Measurements from ENCODE around the gene TUBGCP3.

Gene TUBGCP3

GRCh38 chr13:112483299-112483698 is 104.7 kb downstream of the TUBGCP3 start:
- peaks cover 26 to 37% of the 10 kb centered on the region in 2 donors for H3K36me3 Mint-ChIP-seq
- no peak overlapping the region for H3K27ac Mint-ChIP-seq
- ATAC-seq (replicated peaks) (no peak), DNase-seq (no peak)
- no peaks in the 10 kb centered on the region for H3K27me3 Mint-ChIP-seq
- H3K9me3 Mint-ChIP-seq = peaks cover 3 to 4% of the 10 kb centered on the region in 2 donors
- H3K4me3 Mint-ChIP-seq = no peak overlapping the region
- no peaks in the 10 kb centered on the region for H3K4me1 Mint-ChIP-seq

GRCh38 chr13:112481458-112481857 is 106.5 kb downstream of the TUBGCP3 start:
- H3K27ac Mint-ChIP-seq = no peak overlapping the region
- H3K9me3 Mint-ChIP-seq = peaks cover 3 to 4% of the 10 kb centered on the region in 2 donors
- H3K36me3 Mint-ChIP-seq = peaks cover 20 to 25% of the 10 kb centered on the region in 2 donors
- DNase-seq (no peak), ATAC-seq (replicated peaks) (no peak)
- no peak overlapping the region for H3K4me3 Mint-ChIP-seq
- H3K27me3 Mint-ChIP-seq = no peaks in the 10 kb centered on the region
- H3K4me1 Mint-ChIP-seq = no peaks in the 10 kb centered on the region

- Mint-ChIP-seq H3K27me3 (no peaks in the 10 kb centered on the region), H3K4me3 (no peak overlapping the region), H3K36me3 (peaks cover 18 to 20% of the 10 kb centered on the region in 2 donors), H3K4me1 (no peaks in the 10 kb centered on the region), H3K9me3 (peaks cover 3 to 4% of the 10 kb centered on the region in 2 donors), H3K27ac (no peak overlapping the region)
- ATAC-seq (replicated peaks) (no peak), DNase-seq (no peak)
These were observed 108.6 kb downstream of the TUBGCP3 start for GRCh38 chr13:112479389-112479788.

GRCh38 chr13:112477070-112477619 is 110.8 kb downstream of the TUBGCP3 start:
- Mint-ChIP-seq H3K4me1 (no peaks in the 10 kb centered on the region), H3K27me3 (no peaks in the 10 kb centered on the region)
- no peak for ATAC-seq (replicated peaks)

GRCh38 chr13:112475889-112476288 is 112.1 kb downstream of the TUBGCP3 start:
- DNase-seq (no peak), ATAC-seq (replicated peaks) (no peak)
- Mint-ChIP-seq H3K4me1 (no peaks in the 10 kb centered on the region), H3K9me3 (peaks cover 6 to 7% of the 10 kb centered on the region in 2 donors), H3K27ac (no peak overlapping the region), H3K4me3 (no peak overlapping the region), H3K27me3 (no peaks in the 10 kb centered on the region), H3K36me3 (peaks cover 19 to 24% of the 10 kb centered on the region in 2 donors)

More at GRCh38 chr13:112477070-112477619, 110.8 kb downstream of the TUBGCP3 start:
- Mint-ChIP-seq H3K9me3 (peaks cover 8 to 11% of the 10 kb centered on the region in 2 donors), H3K4me3 (no peak overlapping the region), H3K36me3 (peaks cover 12 to 21% of the 10 kb centered on the region in 2 donors), H3K27ac (no peak overlapping the region)
- DNase-seq = no peak

GRCh38 chr13:112474869-112475268 is 113.1 kb downstream of the TUBGCP3 start:
- DNase-seq (no peak), ATAC-seq (replicated peaks) (no peak)
- Mint-ChIP-seq H3K36me3 (peaks cover 22 to 29% of the 10 kb centered on the region in 2 donors), H3K9me3 (peaks cover 6 to 7% of the 10 kb centered on the region in 2 donors), H3K27ac (no peak overlapping the region), H3K4me3 (no peak overlapping the region), H3K27me3 (no peaks in the 10 kb centered on the region), H3K4me1 (no peaks in the 10 kb centered on the region)

- Mint-ChIP-seq H3K9me3 (peaks cover 6 to 7% of the 10 kb centered on the region in 2 donors), H3K4me1 (no peaks in the 10 kb centered on the region), H3K27ac (no peak overlapping the region), H3K27me3 (no peaks in the 10 kb centered on the region), H3K36me3 (peaks cover 22 to 32% of the 10 kb centered on the region in 2 donors), H3K4me3 (no peak overlapping the region)
- DNase-seq (no peak), ATAC-seq (replicated peaks) (no peak)
These were observed 114.1 kb downstream of the TUBGCP3 start for GRCh38 chr13:112473818-112474217.

GRCh38 chr13:112469071-112469745 is 118.7 kb downstream of the TUBGCP3 start:
- ATAC-seq (replicated peaks) (no peak), DNase-seq (no peak)
- Mint-ChIP-seq H3K36me3 (peaks cover 18 to 29% of the 10 kb centered on the region in 2 donors), H3K9me3 (peaks cover 6 to 7% of the 10 kb centered on the region in 2 donors), H3K4me3 (no peak overlapping the region), H3K27me3 (no peaks in the 10 kb centered on the region), H3K27ac (no peak overlapping the region), H3K4me1 (no peaks in the 10 kb centered on the region)

- no peak for DNase-seq
- Mint-ChIP-seq H3K27ac (no peak overlapping the region), H3K4me3 (no peak overlapping the region), H3K27me3 (no peaks in the 10 kb centered on the region), H3K36me3 (peaks cover 18 to 33% of the 10 kb centered on the region in 2 donors), H3K4me1 (no peaks in the 10 kb centered on the region), H3K9me3 (peaks cover 7% of the 10 kb centered on the region in 2 donors)
- ATAC-seq (replicated peaks) = no peak
These were observed 119.9 kb downstream of the TUBGCP3 start for GRCh38 chr13:112468069-112468468.

GRCh38 chr13:112467236-112467635 is 120.7 kb downstream of the TUBGCP3 start:
- peaks cover 4 to 6% of the 10 kb centered on the region in 2 donors for H3K9me3 Mint-ChIP-seq
- no peak overlapping the region for H3K4me3 Mint-ChIP-seq
- ATAC-seq (replicated peaks) (no peak), DNase-seq (no peak)
- no peaks in the 10 kb centered on the region for H3K27me3 Mint-ChIP-seq
- peaks cover 14 to 30% of the 10 kb centered on the region in 2 donors for H3K36me3 Mint-ChIP-seq
- H3K4me1 Mint-ChIP-seq = no peaks in the 10 kb centered on the region
- H3K27ac Mint-ChIP-seq = no peak overlapping the region

GRCh38 chr13:112466132-112467058 is 121.6 kb downstream of the TUBGCP3 start:
- Mint-ChIP-seq H3K4me3 (no peak overlapping the region), H3K36me3 (peaks cover 15 to 32% of the 10 kb centered on the region in 2 donors), H3K4me1 (no peaks in the 10 kb centered on the region), H3K27me3 (no peaks in the 10 kb centered on the region), H3K27ac (no peak overlapping the region), H3K9me3 (peaks cover 9 to 10% of the 10 kb centered on the region in 2 donors)
- ATAC-seq (replicated peaks) = no peak
- DNase-seq = no peak

GRCh38 chr13:112465251-112466131 is 122.5 kb downstream of the TUBGCP3 start:
- DNase-seq = no peak
- Mint-ChIP-seq H3K36me3 (peaks cover 11 to 35% of the 10 kb centered on the region in 2 donors), H3K27ac (no peak overlapping the region)

GRCh38 chr13:112464720-112465119 is 123.2 kb downstream of the TUBGCP3 start:
- ATAC-seq (replicated peaks) (no peak), DNase-seq (no peak)
- Mint-ChIP-seq H3K27me3 (no peaks in the 10 kb centered on the region), H3K9me3 (peaks cover 10 to 11% of the 10 kb centered on the region in 2 donors), H3K4me3 (no peak overlapping the region), H3K4me1 (no peaks in the 10 kb centered on the region), H3K36me3 (peaks cover 9 to 34% of the 10 kb centered on the region in 2 donors), H3K27ac (no peak overlapping the region)

More at GRCh38 chr13:112465251-112466131, 122.5 kb downstream of the TUBGCP3 start:
- Mint-ChIP-seq H3K27me3 (no peaks in the 10 kb centered on the region), H3K9me3 (peaks cover 9 to 10% of the 10 kb centered on the region in 2 donors), H3K4me1 (no peaks in the 10 kb centered on the region), H3K4me3 (no peak overlapping the region)
- no peak for ATAC-seq (replicated peaks)

All from stimulated activated naive B cell treated with anti-CD40 and anti-IgM and Interleukin-4, amounts not matched to agents 10 μg/mL and 1 μg/mL and 100 μg/mL, for 72 hours (primary cell).